GM12864 (cell line): ENCODE results near the gene DOK1.

Experiments
- DNase-seq: peaks from one replicate; pipeline ENCODE4 v3.0.0-alpha.2; 2011; ENCODE audit warnings: low read depth
- H3K4me3 ChIP-seq: 2 replicates; pipeline ENCODE4 v1.5.1; 2011; ENCODE audit warnings: mild to moderate bottlenecking, low read depth, low read length, control low read depth
- CTCF ChIP-seq: IDR thresholded peaks from 2 replicates; pipeline ENCODE4 v1.5.1; 2011; ENCODE audit warnings: low read depth, mild to moderate bottlenecking, moderate library complexity, low read length, control low read depth, inconsistent platforms; ENCODE audit errors: missing control alignments

Gene DOK1

DNA sequence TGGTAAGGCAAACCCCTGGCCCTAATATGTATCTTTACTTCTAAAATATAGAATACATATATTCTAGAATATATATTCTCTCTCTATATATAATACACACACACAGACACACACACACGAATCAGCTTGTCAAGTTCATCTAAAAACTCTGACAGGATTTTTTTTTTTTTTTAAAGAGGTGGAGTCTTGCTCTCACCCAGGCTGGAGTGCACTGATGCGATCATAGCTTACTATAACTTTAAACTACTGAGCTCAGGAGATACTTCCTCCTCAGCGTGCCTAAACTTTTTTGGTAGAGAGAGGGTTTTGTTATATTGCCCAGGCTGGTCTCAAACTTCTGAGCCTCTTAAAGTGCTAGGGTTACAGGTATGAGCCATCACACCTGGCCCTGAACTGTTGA, 45.2 kb downstream of the DOK1 start:
- no peak for DNase-seq
- TF ChIP-seq CTCF, result no peak
- H3K4me3 ChIP-seq, result no peak overlapping the region

DNA sequence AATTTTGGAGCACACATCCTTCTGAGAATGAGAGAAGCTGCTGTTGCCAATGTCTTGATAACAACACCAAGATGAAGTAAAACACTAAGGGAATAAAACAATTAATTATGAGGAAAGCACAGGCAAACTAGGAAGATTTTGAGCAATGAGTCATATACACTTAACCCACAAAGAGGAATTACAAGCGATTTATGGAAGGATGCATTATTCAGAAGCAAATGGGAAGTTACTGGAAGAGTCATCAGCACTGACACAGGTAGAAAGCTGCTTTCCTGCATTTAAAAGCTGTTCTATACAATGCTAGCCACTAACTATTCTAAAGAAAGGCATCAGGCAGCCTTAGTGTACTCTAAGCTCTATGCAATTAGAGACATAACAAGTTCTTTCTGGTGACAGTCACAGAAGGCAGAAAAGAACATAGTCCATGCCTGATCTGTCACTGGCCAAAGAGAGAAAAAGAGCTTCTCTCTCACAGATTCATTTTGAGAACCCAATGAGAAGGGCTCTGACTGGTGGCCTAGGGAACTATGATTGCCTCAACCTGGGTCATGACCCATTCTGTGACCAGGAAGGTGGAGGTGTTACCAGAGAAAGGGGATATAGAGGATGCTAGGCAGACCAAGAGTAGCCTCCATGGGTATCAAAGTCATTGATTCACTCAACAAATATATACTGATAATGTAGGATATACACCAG, 48.2 kb downstream of the DOK1 start:
- DNase-seq, result no peak
- no peak overlapping the region for H3K4me3 ChIP-seq
- TF ChIP-seq CTCF, result no peak

DNA sequence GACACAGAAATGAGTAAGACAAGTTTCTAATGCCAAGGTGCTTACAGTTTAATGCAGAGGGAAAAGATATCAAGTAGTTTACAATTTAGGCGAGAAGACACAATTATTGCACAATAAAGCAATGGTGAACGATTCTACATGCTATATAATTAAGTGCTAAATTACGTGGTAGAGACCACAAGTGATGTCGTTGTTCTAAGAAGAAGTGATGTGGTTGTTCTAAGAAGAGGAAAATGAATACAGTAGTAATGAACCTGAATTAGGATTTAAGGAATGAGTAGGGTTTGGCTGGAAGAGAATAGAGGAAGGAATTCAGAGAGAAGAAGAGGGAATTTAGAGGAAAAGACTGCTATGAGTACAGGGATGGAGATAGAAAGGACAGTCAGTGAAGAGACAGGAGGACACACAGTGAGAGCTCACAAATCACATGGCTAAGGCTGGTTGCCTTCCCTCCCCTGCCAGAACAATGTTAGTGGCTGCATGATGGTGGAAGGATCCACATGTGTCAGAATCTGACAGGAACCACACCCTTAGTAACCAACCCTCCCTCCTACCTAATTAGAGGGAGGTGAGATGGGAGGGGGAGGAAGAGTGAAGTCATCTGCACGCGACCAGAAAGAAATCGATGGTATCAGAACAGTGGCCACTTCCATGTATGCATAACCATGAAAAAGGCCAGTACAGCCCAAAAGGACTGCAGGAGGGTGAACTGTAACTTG, 48.9 kb downstream of the DOK1 start:
- TF ChIP-seq CTCF, result no peak
- DNase-seq, result no peak
- no peak overlapping the region for H3K4me3 ChIP-seq

GRCh38 chr2:74606927-74607326, 52.4 kb downstream of the DOK1 start:
- no peak for DNase-seq
- H3K4me3 ChIP-seq, result no peak overlapping the region
- TF ChIP-seq CTCF, result no peak
